Activated B cell treated with CpG ODN at 0.5 μM for 24 hours (primary cell): Measurements from ENCODE around the gene GCC1. TPM values are rescaled to one million over a fixed set of nuclear protein-coding genes. Genes with fewer than 3 reads are reported as not detected.

Experiments used
- ATAC-seq: fragments of 200-7000 bp; cut with Tn5 transposase; one replicate; pipeline ENCODE4 v1.10.0; 2021; ENCODE audit warnings: low read depth, mild to moderate bottlenecking, moderate library complexity
- CTCF ChIA-PET: fragments of 350-600 bp; sonication (Branson Sonifier 250); formaldehyde crosslinking; loops from one replicate; lab custom pipeline; 2021; ENCODE audit warnings: antibody characterized with exemption; lab: Charles Lee
- POLR2A ChIA-PET: fragments of 350-600 bp; sonication (Branson Sonifier 250); formaldehyde crosslinking; loops from one replicate; lab custom pipeline; 2021; ENCODE audit warnings: antibody characterized with exemption; lab: Charles Lee
- DNase-seq: peaks from one replicate; pipeline ENCODE4 v3.0.0; 2022
- H3K27ac Mint-ChIP-seq: one replicate; pipeline ENCODE4 v1.8.0; 2020; ENCODE audit warnings: mixed read lengths
- H3K27me3 Mint-ChIP-seq: one replicate; pipeline ENCODE4 v1.8.0; 2021; ENCODE audit warnings: mixed read lengths
- H3K36me3 Mint-ChIP-seq: one replicate; pipeline ENCODE4 v1.8.0; 2021; ENCODE audit warnings: low read depth, mixed read lengths
- H3K4me1 Mint-ChIP-seq: one replicate; pipeline ENCODE4 v1.8.0; 2021; ENCODE audit warnings: mixed read lengths
- H3K4me3 Mint-ChIP-seq: one replicate; pipeline ENCODE4 v1.8.0; 2020; ENCODE audit warnings: mild to moderate bottlenecking, mixed read lengths
- H3K9me3 Mint-ChIP-seq: one replicate; pipeline ENCODE4 v1.8.0; 2020; ENCODE audit warnings: mixed read lengths
- intact Hi-C: fragments of 100-400 bp; cut with micrococcal nuclease; formaldehyde crosslinking; loops from one replicate; pipeline ENCODE4 v1.15.1; 2024
- total RNA-seq: library from RNA; stranded (reverse); gene quantifications from 2 replicates; pipeline ENCODE4 v1.2.3, GENCODE V29; 2022
- TF ChIP-seq, protein P1 (sequence below): fragments of 200-600 bp; IDR thresholded peaks from one replicate; pipeline ENCODE4 v1.8.0; 2022; ENCODE audit warnings: antibody characterized with exemption, mild to moderate bottlenecking

Gene GCC1
- total RNA-seq, 1 donor from 2014 or later = 23.3 TPM

DNA sequence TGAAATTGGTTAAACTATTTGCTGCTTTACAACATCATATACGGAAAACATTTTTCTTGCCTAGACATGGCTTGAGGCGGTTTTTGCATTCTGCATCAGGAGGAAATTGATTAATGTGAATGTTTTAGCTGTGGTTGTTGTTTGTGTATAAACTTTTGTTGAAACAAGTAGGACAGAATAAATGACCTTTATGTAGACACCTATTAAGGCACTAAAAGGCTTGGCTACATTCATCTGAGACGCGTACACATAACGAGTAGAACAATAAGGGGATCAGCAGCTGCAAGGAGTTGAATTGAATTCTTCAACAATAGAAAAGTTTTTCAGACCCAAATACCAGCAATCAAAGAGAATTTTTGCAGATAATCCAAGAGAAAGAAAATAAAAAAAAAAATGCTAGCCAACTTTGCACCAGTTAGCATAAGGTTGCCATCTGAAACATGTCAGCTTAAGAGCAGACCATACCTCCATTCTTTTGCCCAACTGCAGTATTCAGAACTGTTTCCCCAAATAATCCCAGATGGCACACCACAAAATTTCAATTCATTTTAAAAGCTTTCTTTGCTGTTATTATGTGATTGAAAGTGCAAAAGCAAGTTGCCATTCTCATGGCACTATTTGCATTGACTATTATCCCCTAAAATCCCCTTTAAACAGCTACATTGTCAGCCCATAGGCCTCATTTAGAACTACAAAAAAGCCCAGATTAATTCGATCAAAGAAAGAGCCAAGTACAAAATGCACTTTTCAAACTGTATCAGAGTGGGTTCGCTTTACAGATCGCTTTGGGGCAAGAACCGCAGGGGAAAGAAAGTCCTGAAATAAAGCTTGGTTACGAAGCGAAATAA, 49.6 kb downstream of the GCC1 start:
- H3K27ac Mint-ChIP-seq = no peak overlapping the region
- ATAC-seq = no peak
- H3K4me1 Mint-ChIP-seq = peaks cover 1% of the 10 kb centered on the region
- TF ChIP-seq, protein P1, sequence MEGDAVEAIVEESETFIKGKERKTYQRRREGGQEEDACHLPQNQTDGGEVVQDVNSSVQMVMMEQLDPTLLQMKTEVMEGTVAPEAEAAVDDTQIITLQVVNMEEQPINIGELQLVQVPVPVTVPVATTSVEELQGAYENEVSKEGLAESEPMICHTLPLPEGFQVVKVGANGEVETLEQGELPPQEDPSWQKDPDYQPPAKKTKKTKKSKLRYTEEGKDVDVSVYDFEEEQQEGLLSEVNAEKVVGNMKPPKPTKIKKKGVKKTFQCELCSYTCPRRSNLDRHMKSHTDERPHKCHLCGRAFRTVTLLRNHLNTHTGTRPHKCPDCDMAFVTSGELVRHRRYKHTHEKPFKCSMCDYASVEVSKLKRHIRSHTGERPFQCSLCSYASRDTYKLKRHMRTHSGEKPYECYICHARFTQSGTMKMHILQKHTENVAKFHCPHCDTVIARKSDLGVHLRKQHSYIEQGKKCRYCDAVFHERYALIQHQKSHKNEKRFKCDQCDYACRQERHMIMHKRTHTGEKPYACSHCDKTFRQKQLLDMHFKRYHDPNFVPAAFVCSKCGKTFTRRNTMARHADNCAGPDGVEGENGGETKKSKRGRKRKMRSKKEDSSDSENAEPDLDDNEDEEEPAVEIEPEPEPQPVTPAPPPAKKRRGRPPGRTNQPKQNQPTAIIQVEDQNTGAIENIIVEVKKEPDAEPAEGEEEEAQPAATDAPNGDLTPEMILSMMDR = no peak
- CTCF ChIA-PET = no interaction called here
- intact Hi-C loops = no loop called here
- H3K9me3 Mint-ChIP-seq = no peaks in the 10 kb centered on the region
- POLR2A ChIA-PET = no interaction called here
- H3K36me3 Mint-ChIP-seq = no peaks in the 10 kb centered on the region
- peaks cover 34% of the 10 kb centered on the region for H3K27me3 Mint-ChIP-seq
- DNase-seq = no peak
- H3K4me3 Mint-ChIP-seq = no peak overlapping the region

DNA sequence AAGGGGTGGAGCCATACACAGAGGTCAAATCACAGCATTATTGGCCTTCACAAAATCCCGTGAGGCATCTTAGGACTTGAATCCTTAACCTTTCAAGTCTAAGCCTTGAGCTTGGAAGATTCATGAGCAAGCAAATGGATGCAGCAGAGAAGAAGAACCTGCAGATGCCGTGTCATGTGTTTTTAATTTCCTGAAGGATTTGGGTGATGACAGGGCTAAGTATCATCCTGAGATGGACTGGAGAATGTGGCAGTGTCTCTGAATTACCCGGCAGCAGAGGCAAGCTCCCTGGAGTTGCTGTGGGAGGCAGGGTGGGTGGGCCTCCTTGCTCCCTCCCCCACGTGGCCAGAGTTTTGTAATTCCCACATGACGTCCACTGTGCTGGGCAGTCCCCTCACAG, 50.8 kb downstream of the GCC1 start:
- no peak overlapping the region for H3K27ac Mint-ChIP-seq
- ChIA-PET CTCF (no interaction called here), POLR2A (no interaction called here)
- peaks cover 3% of the 10 kb centered on the region for H3K9me3 Mint-ChIP-seq
- no peak for DNase-seq
- peaks cover 34% of the 10 kb centered on the region for H3K27me3 Mint-ChIP-seq
- no peaks in the 10 kb centered on the region for H3K36me3 Mint-ChIP-seq
- intact Hi-C loops = no loop called here
- ATAC-seq = no peak
- H3K4me3 Mint-ChIP-seq = no peak overlapping the region
- H3K4me1 Mint-ChIP-seq = peaks cover 1% of the 10 kb centered on the region
- TF ChIP-seq, protein P1 = no peak

DNA sequence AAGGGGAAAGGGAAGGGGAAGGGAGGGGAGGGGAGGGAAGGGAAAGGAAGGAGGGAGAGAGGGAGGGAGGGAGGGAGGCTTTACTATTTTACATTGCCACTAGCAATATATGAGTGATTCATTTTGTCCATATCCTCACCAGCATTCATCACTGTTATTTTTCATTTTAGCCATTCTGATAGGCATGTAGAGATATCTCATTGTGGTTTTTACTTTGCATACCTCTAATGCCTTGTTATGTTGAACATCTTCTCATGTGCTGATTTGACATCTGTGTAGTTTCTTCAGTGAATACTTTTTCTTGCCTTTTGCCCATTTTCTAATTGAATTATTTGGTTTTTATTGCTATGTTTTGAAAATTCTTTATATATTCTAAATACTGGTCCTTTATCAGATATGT, 52.7 kb downstream of the GCC1 start:
- intact Hi-C loops = no loop called here
- no peak overlapping the region for H3K4me3 Mint-ChIP-seq
- peaks cover 30% of the 10 kb centered on the region for H3K27me3 Mint-ChIP-seq
- POLR2A ChIA-PET = no interaction called here
- TF ChIP-seq, protein P1 = no peak
- H3K4me1 Mint-ChIP-seq = peaks cover 1% of the 10 kb centered on the region
- CTCF ChIA-PET = no interaction called here
- no peak overlapping the region for H3K27ac Mint-ChIP-seq
- ATAC-seq (no peak), DNase-seq (no peak)
- H3K36me3 Mint-ChIP-seq = no peaks in the 10 kb centered on the region
- H3K9me3 Mint-ChIP-seq = peaks cover 9% of the 10 kb centered on the region

DNA sequence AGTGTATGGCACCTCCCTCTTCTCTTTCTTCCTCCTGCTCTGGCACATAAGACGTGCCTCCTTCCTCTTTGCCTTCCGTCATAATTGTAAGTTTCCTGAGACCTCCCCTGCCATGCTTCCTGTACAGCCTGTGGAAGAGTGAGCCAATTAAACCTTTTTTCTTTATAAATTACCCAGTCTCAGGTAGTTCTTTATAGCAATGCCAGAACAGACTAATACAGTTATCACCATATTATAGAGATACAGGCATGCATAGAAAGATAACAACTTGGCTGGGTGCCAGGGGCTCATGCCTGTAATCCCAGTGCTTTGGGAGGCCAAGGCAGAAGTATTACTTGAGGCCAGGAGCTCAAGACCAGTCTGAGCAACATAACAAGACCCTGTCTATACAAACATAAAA, 53.2 kb downstream of the GCC1 start:
- Mint-ChIP-seq H3K4me1 (peaks cover 1% of the 10 kb centered on the region), H3K27me3 (peaks cover 32% of the 10 kb centered on the region), H3K36me3 (no peaks in the 10 kb centered on the region), H3K4me3 (no peak overlapping the region), H3K9me3 (peaks cover 9% of the 10 kb centered on the region), H3K27ac (no peak overlapping the region)
- DNase-seq = no peak
- no peak for ATAC-seq
- intact Hi-C loops = no loop called here
- POLR2A ChIA-PET = no interaction called here
- TF ChIP-seq, protein P1 = no peak
- CTCF ChIA-PET = no interaction called here

Other genes starting within 250 kb of the GCC1 start
- gene ZNF800, start 192.9 kb downstream of the GCC1 start, total RNA-seq = 40.5 and 53.5 TPM in 2 replicates
- gene ARF5, start 2.8 kb upstream of the GCC1 start, total RNA-seq = 110 and 118 TPM in 2 replicates
- 0.78 and 1.6 TPM in 2 replicates for gene FSCN3, start 8.1 kb upstream of the GCC1 start, total RNA-seq
- not detected in 2 replicates for gene PAX4, start 32.5 kb upstream of the GCC1 start, total RNA-seq
- 204 and 215 TPM in 2 replicates for gene SND1, start 66.6 kb upstream of the GCC1 start, total RNA-seq